GM19240 (cell line): ENCODE data around the gene TMEM94.
"Not testable (repeated sequence)": the region's sequence is repeated elsewhere in the genome, so short reads cannot be mapped to it uniquely, and the experiment has no call there.

ENCODE experiments used
- DNase-seq: peaks from one replicate; pipeline ENCODE4 v3.0.0; 2011; ENCODE audit warnings: low spot score; ENCODE audit not compliant: insufficient read length

TMEM94 gene

GRCh38 chr17:75445296-75445695 is 11.1 kb upstream of the TMEM94 start:
- no peak for DNase-seq

- DNase-seq = not testable (repeated sequence)
These were observed 10.5 kb upstream of the TMEM94 start for GRCh38 chr17:75445896-75446295.

GRCh38 chr17:75447951-75448856 is 8.2 kb upstream of the TMEM94 start:
- DNase-seq = no peak

- DNase-seq = no peak
These were observed 6.2 kb upstream of the TMEM94 start for GRCh38 chr17:75450270-75450669.

- DNase-seq = no peak
These were observed 2.2 kb upstream of the TMEM94 start for GRCh38 chr17:75454193-75454592.

GRCh38 chr17:75454672-75455071 is 1.8 kb upstream of the TMEM94 start:
- DNase-seq = not testable (repeated sequence)

- no peak for DNase-seq
These were observed 407 bp upstream of the TMEM94 start for GRCh38 chr17:75456039-75456416.

- no peak for DNase-seq
These were observed 716 bp downstream of the TMEM94 start for GRCh38 chr17:75457047-75457654.

GRCh38 chr17:75459246-75459589 is 2.8 kb downstream of the TMEM94 start:
- no peak for DNase-seq

GRCh38 chr17:75459590-75460267 is 3.3 kb downstream of the TMEM94 start:
- no peak for DNase-seq

- no peak for DNase-seq
These were observed 3.9 kb downstream of the TMEM94 start for GRCh38 chr17:75460295-75460694.

GRCh38 chr17:75463603-75464002 is 7.2 kb downstream of the TMEM94 start:
- DNase-seq = no peak

- DNase-seq = no peak
These were observed 8.6 kb downstream of the TMEM94 start for GRCh38 chr17:75465039-75465438.

- DNase-seq = no peak
These were observed 11.9 kb downstream of the TMEM94 start for GRCh38 chr17:75468291-75468754.

GRCh38 chr17:75468779-75469373 is 12.4 kb downstream of the TMEM94 start:
- DNase-seq = no peak

- DNase-seq = no peak
These were observed 14.8 kb downstream of the TMEM94 start for GRCh38 chr17:75471207-75471606.

- no peak for DNase-seq
These were observed 15.7 kb downstream of the TMEM94 start for GRCh38 chr17:75472119-75472518.

- no peak for DNase-seq
These were observed 16.8 kb downstream of the TMEM94 start for GRCh38 chr17:75473246-75473645.

- DNase-seq = no peak
These were observed 18.3 kb downstream of the TMEM94 start for GRCh38 chr17:75474736-75475135.

- no peak for DNase-seq
These were observed 18.9 kb downstream of the TMEM94 start for GRCh38 chr17:75475144-75475835.

GRCh38 chr17:75475851-75476250 is 19.4 kb downstream of the TMEM94 start:
- no peak for DNase-seq
